Upper lobe of left lung (tissue), 6 donors: ENCODE results near the gene SNX18. TPM values are rescaled to one million over a fixed set of nuclear protein-coding genes. Genes with fewer than 3 reads are reported as not detected.

Experiments
- ATAC-seq, 2 donors: fragments of 200-7000 bp; cut with Tn5 transposase; one replicate each; pipeline ENCODE4 v1.9.1; 2022; ENCODE audit warnings: mild to moderate bottlenecking in 2 of 2, moderate library complexity in 2 of 2; ENCODE audit not compliant: low FRiP score in 2 of 2
- DNase-seq, 2 donors: peaks; one replicate each; pipeline ENCODE4 v3.0.0-alpha.2; 2019 to 2020
- H3K27ac ChIP-seq, 4 donors: fragments of 200-600 bp; sonication (generic); one replicate each; pipeline ENCODE4 v1.5.1; 2016 to 2019
- H3K27me3 ChIP-seq, 4 donors: fragments of 200-600 bp; sonication (generic); one replicate each; pipeline ENCODE4 v1.5.1; 2017 to 2019
- H3K36me3 ChIP-seq, 4 donors: fragments of 200-600 bp; sonication (generic); one replicate each; pipeline ENCODE4 v1.5.1; 2016 to 2019
- H3K4me1 ChIP-seq, 4 donors: fragments of 200-600 bp; sonication (generic); one replicate each; pipeline ENCODE4 v1.5.1; 2018 to 2019
- H3K4me3 ChIP-seq, 4 donors: fragments of 200-600 bp; sonication (generic); one replicate each; pipeline ENCODE4 v1.5.1; 2017 to 2019; ENCODE audit warnings: mild to moderate bottlenecking in 2 of 4, moderate library complexity in 1 of 4
- H3K9me3 ChIP-seq, 4 donors: fragments of 200-600 bp; sonication (generic); one replicate each; pipeline ENCODE4 v1.5.1; 2018 to 2019
- CTCF ChIP-seq, 6 experiments: fragments of 450-650 bp in 4 of 6; fragments of 200-600 bp in 2 of 6; sonication (generic) in 2 of 6; IDR thresholded peaks; one replicate each; pipeline ENCODE4 v1.5.1; 2016 to 2019; ENCODE audit warnings: antibody characterized with exemption in 6 of 6
- EP300 ChIP-seq, 4 donors: sonication (generic); formaldehyde crosslinking; IDR thresholded peaks; one replicate each; pipeline ENCODE4 v1.5.1; 2017; ENCODE audit warnings: antibody characterized with exemption in 4 of 4, control low read depth in 2 of 4
- POLR2A ChIP-seq, 4 donors: fragments of 450-650 bp; IDR thresholded peaks; one replicate each; pipeline ENCODE4 v1.5.1; 2016 to 2017; ENCODE audit warnings: antibody characterized with exemption in 4 of 4, mild to moderate bottlenecking in 2 of 4
- POLR2AphosphoS5 ChIP-seq, 2 donors: sonication (generic); formaldehyde crosslinking; IDR thresholded peaks; one replicate each; pipeline ENCODE4 v1.5.1; 2017; ENCODE audit warnings: antibody characterized with exemption in 2 of 2
- WGBS, 2 donors: methylation state at CpG; one replicate each; pipeline ENCODE4 v1.1.5; 2017 to 2018; 5-methylcytosine and 5-hydroxymethylcytosine counted together
- total RNA-seq, 6 donors: library from RNA; depleted of rRNA in 4 of 6; stranded (reverse); fragments of >200 nt in 4 of 6; gene quantifications; one replicate each; pipeline versions ENCODE4 v1.1.0 to v1.2.1, GENCODE V29; 2016 to 2021
- donor health status: DM: no; HTN: no; CAD: no; lungs with moderate emphysema.
- donor health status: DM: no; HTN: yes; CAD: no; lungs with severe emphysema.

Gene SNX18
- total RNA-seq, 6 donors from 2014 or later = 22.4 to 50.2 (median 43.3) TPM

- Histone ChIP-seq H3K4me1 (peaks cover 28 to 35% (median 32%) of the 10 kb centered on the region in 4 donors), H3K9me3 (no peaks in the 10 kb centered on the region), H3K27me3 (no peaks in the 10 kb centered on the region), H3K36me3 (no peaks in the 10 kb centered on the region), H3K27ac (no peak overlapping the region), H3K4me3 (no peak overlapping the region)
- peak in 1 of 2 donors; percentile 49 for ATAC-seq
- WGBS, 2 donors = 79 to 87% methylated on average over 2 of the region's 2 CpGs
- DNase-seq = no peak
- TF ChIP-seq CTCF (IDR thresholded peaks at IDR 0.05) (no peak), EP300 (IDR thresholded peaks at IDR 0.05) (no peak), POLR2A (IDR thresholded peaks at IDR 0.05) (no peak), POLR2AphosphoS5 (IDR thresholded peaks at IDR 0.05) (no peak)
Measured at GRCh38 chr5:54537725-54538124, 20.2 kb downstream of the SNX18 start.

GRCh38 chr5:54538156-54538555, 20.6 kb downstream of the SNX18 start:
- Histone ChIP-seq H3K27me3 (no peaks in the 10 kb centered on the region), H3K9me3 (no peaks in the 10 kb centered on the region), H3K4me1 (peaks cover 27 to 35% (median 30%) of the 10 kb centered on the region in 4 donors), H3K4me3 (no peak overlapping the region), H3K27ac (no peak overlapping the region), H3K36me3 (peaks cover 0 to 2% (median 0%) of the 10 kb centered on the region in 4 donors)
- DNase-seq = no peak
- ATAC-seq = no peak
- 62 to 68% methylated on average over 3 of the region's 3 CpGs for WGBS, 2 donors
- TF ChIP-seq POLR2A (IDR thresholded peaks at IDR 0.05) = no peak
- no peak for TF ChIP-seq POLR2AphosphoS5 (IDR thresholded peaks at IDR 0.05)
- TF ChIP-seq EP300 (IDR thresholded peaks at IDR 0.05) = no peak
- no peak for TF ChIP-seq CTCF (IDR thresholded peaks at IDR 0.05)

GRCh38 chr5:54539001-54539400, 21.4 kb downstream of the SNX18 start:
- Histone ChIP-seq H3K27ac (no peak overlapping the region), H3K36me3 (peaks cover 0 to 7% (median 0%) of the 10 kb centered on the region in 4 donors), H3K9me3 (no peaks in the 10 kb centered on the region), H3K4me3 (no peak overlapping the region), H3K27me3 (no peaks in the 10 kb centered on the region), H3K4me1 (peaks cover 18 to 27% (median 21%) of the 10 kb centered on the region in 4 donors)
- TF ChIP-seq EP300 (IDR thresholded peaks at IDR 0.05) (no peak), CTCF (IDR thresholded peaks at IDR 0.05) (no peak), POLR2A (IDR thresholded peaks at IDR 0.05) (no peak), POLR2AphosphoS5 (IDR thresholded peaks at IDR 0.05) (no peak)
- 99% methylated on average over 4 of the region's 4 CpGs for WGBS, 2 donors
- no peak for ATAC-seq
- no peak for DNase-seq

GRCh38 chr5:54540286-54540685, 22.7 kb downstream of the SNX18 start:
- DNase-seq = no peak
- Histone ChIP-seq H3K9me3 (no peaks in the 10 kb centered on the region), H3K4me1 (peaks cover 10 to 15% (median 11%) of the 10 kb centered on the region in 4 donors), H3K36me3 (peaks cover 0 to 7% (median 0%) of the 10 kb centered on the region in 4 donors), H3K27ac (no peak overlapping the region), H3K4me3 (no peak overlapping the region), H3K27me3 (no peaks in the 10 kb centered on the region)
- TF ChIP-seq EP300 (IDR thresholded peaks at IDR 0.05) = no peak
- TF ChIP-seq POLR2A (IDR thresholded peaks at IDR 0.05) = no peak
- TF ChIP-seq CTCF (IDR thresholded peaks at IDR 0.05) = no peak
- TF ChIP-seq POLR2AphosphoS5 (IDR thresholded peaks at IDR 0.05) = no peak
- no peak for ATAC-seq
- 96 to 100% methylated on average over 3 of the region's 3 CpGs for WGBS, 2 donors
